GM12878 (cell line): ENCODE measurements around the gene PCSK1N. TPM values are rescaled to one million over a fixed set of nuclear protein-coding genes. Genes with fewer than 3 reads are reported as not detected.

Experiments used
- ATAC-seq: fragments of 200-7000 bp; cut with Tn5 transposase; 3 replicates; pipeline ENCODE4 v1.9.1; 2020; ENCODE audit warnings: mild to moderate bottlenecking, moderate library complexity
- BruUV-seq: library from RNA; stranded (reverse); fragments of 400-500 nt; replicated peaks from 2 replicates; lab custom pipeline; 2021; lab: Mats Ljungman, UMichigan
- CTCF ChIA-PET: fragments of 300-600 bp; sonication (Branson Sonifier 250); formaldehyde crosslinking; extraction: SDS; loops from one replicate; lab custom pipeline; 2021; ENCODE audit warnings: inconsistent platforms; lab: Yijun Ruan, JAX
- POLR2A ChIA-PET: fragments of 350-600 bp; formaldehyde crosslinking; extraction: SDS; loops from one replicate; lab custom pipeline; 2021; ENCODE audit warnings: inconsistent platforms; lab: Charles Lee
- RAD21 ChIA-PET: fragments of 300-600 bp; sonication (Branson Sonifier 250); formaldehyde crosslinking; loops from one replicate; lab custom pipeline; 2023; ENCODE audit warnings: antibody characterized with exemption; ENCODE audit not compliant: unreplicated experiment; lab: Charles Lee
- SMC1A ChIA-PET: fragments of 300-600 bp; sonication (Branson Sonifier 250); formaldehyde crosslinking; loops from one replicate; lab custom pipeline; 2023; ENCODE audit not compliant: unreplicated experiment, uncharacterized antibody; lab: Charles Lee
- DNase-seq: peaks from one replicate; pipeline ENCODE4 v3.0.0-alpha.2; 2011; ENCODE audit warnings: low read depth, low spot score
- FAIRE-seq: peaks from 3 replicates; lab custom pipeline; 2011; peaks lifted over from hg19 to GRCh38; lab: Jason Lieb, UNC
- H2AFZ ChIP-seq: 2 replicates; pipeline ENCODE4 v1.6.0; 2011; ENCODE audit warnings: low read depth, low read length, control low read depth; ENCODE audit not compliant: control insufficient read depth
- H3K27ac ChIP-seq: 2 replicates; pipeline ENCODE4 v1.5.1; 2011; ENCODE audit warnings: control low read depth; ENCODE audit not compliant: control insufficient read depth, insufficient read depth
- H3K27me3 ChIP-seq, 2 experiments: replicated peaks in 1 of 2; 2 replicates each; pipeline versions ENCODE4 v1.6.0 to v1.6.1; 2011; ENCODE audit warnings: low read length in 1 of 2; ENCODE audit not compliant: control insufficient read depth in 2 of 2, insufficient read depth in 2 of 2
- H3K36me3 ChIP-seq, 2 experiments: 2 replicates each; pipeline ENCODE4 v1.5.1; 2011; ENCODE audit warnings: low read length in 1 of 2; ENCODE audit not compliant: control insufficient read depth in 2 of 2, insufficient read depth in 2 of 2
- H3K4me1 ChIP-seq: 2 replicates; pipeline ENCODE4 v1.6.1; 2011; ENCODE audit warnings: mild to moderate bottlenecking, low read length, moderate library complexity, mixed read lengths; ENCODE audit not compliant: control insufficient read depth, insufficient read depth
- H3K4me2 ChIP-seq: 2 replicates; pipeline ENCODE4 v1.6.0; 2011; ENCODE audit warnings: control low read depth; ENCODE audit not compliant: control insufficient read depth, insufficient read depth
- H3K4me3 ChIP-seq: fragments of 200-600 bp; sonication (generic); 2 replicates; pipeline ENCODE4 v1.5.1; 2016
- H3K79me2 ChIP-seq: 2 replicates; pipeline ENCODE4 v1.6.0; 2011; ENCODE audit warnings: low read length; ENCODE audit not compliant: control insufficient read depth, insufficient read depth
- H3K9ac ChIP-seq: 2 replicates; pipeline ENCODE4 v1.8.0; 2011; ENCODE audit warnings: low read length, control low read depth, mixed read lengths; ENCODE audit not compliant: control insufficient read depth, insufficient read depth
- H3K9me3 ChIP-seq: replicated peaks from 3 replicates; pipeline ENCODE4 v1.5.1; 2011; ENCODE audit warnings: mild to moderate bottlenecking, low read length; ENCODE audit not compliant: control insufficient read depth, insufficient read depth
- H4K20me1 ChIP-seq: 2 replicates; pipeline ENCODE4 v1.6.0; 2011; ENCODE audit not compliant: control insufficient read depth, insufficient read depth
- E4F1 ChIP-seq: fragments of 450-650 bp; IDR thresholded peaks from 2 replicates; pipeline ENCODE4 v1.6.1; 2018; ENCODE audit warnings: borderline replicate concordance, mild to moderate bottlenecking; ENCODE audit not compliant: partially characterized antibody
- HDAC6 ChIP-seq: fragments of 200-600 bp; sonication (generic); IDR thresholded peaks from one replicate; pipeline ENCODE4 v1.8.0; 2017; ENCODE audit warnings: antibody characterized with exemption; ENCODE audit not compliant: unreplicated experiment
- IKZF2 ChIP-seq, 2 experiments: fragments of 450-650 bp; IDR thresholded peaks; 2 replicates each; pipeline ENCODE4 v1.6.1; 2017; ENCODE audit warnings: mild to moderate bottlenecking in 2 of 2, moderate library complexity in 2 of 2
- IRF3 ChIP-seq: fragments of 450-650 bp; IDR thresholded peaks from 2 replicates; pipeline ENCODE4 v1.6.1; 2014; ENCODE audit warnings: mild to moderate bottlenecking
- MTA2 ChIP-seq: fragments of 450-650 bp; IDR thresholded peaks from 2 replicates; pipeline ENCODE4 v1.6.1; 2016; ENCODE audit warnings: low read depth, mild to moderate bottlenecking, moderate library complexity
- NFXL1 ChIP-seq: fragments of 450-650 bp; IDR thresholded peaks from 2 replicates; pipeline ENCODE4 v1.6.1; 2017; ENCODE audit warnings: antibody characterized with exemption, mild to moderate bottlenecking, borderline replicate concordance
- POLR2AphosphoS2 ChIP-seq: IDR thresholded peaks from 2 replicates; pipeline ENCODE4 v1.6.1; 2011; ENCODE audit warnings: low read depth, mild to moderate bottlenecking, low read length, improper control_type of control experiment, moderate library complexity
- RELA ChIP-seq: fragments of 450-650 bp; IDR thresholded peaks from 2 replicates; pipeline ENCODE4 v1.8.0; 2014; ENCODE audit warnings: borderline replicate concordance; ENCODE audit not compliant: partially characterized antibody
- ZBTB4 ChIP-seq: fragments of 450-650 bp; formaldehyde crosslinking; IDR thresholded peaks from 2 replicates; pipeline ENCODE4 v1.4.0; 2022; ENCODE audit warnings: mild to moderate bottlenecking, moderate library complexity
- WGBS: methylation state at CpG from one replicate; pipeline ENCODE4 v1.1.6; 2016; ENCODE audit warnings: low lambda C conversion rate; ENCODE audit not compliant: insufficient replicate concordance, insufficient coverage; ENCODE audit errors: missing lambda C conversion rate; 5-methylcytosine and 5-hydroxymethylcytosine counted together
- in situ Hi-C: fragments of 300-500 bp; cut with MboI; formaldehyde crosslinking; loops from 9 replicates; pipeline ENCODE4 v1.14.3; 2018; ENCODE audit warnings: mixed read lengths
- intact Hi-C: fragments of 100-400 bp; cut with micrococcal nuclease; formaldehyde crosslinking; loops from one replicate; pipeline ENCODE4 v1.14.2; 2022; ENCODE audit not compliant: unreplicated experiment
- polyA plus RNA-seq, 11 experiments: library from polyadenylated mRNA; depleted of rRNA in 4 of 11; unstranded in 6 of 11; stranded (reverse) in 5 of 11; fragments of >200 nt; fragmentation: Nextera tagmentation in 4 of 11; fragmentation: Illumina TruSeq in 1 of 11; extraction: Ambion mirVana in 4 of 11; extraction: Trizol in 1 of 11; gene quantifications; 1 replicate in 1 of 11; 2 replicates in 10 of 11; pipeline versions ENCODE4 v1.2.1 to v1.2.3, GENCODE V29; 2011 to 2016; ENCODE audit warnings: inconsistent platforms in 2 of 11, missing spikeins in 2 of 11, low read depth in 1 of 11
- total RNA-seq, 4 experiments: library from RNA; depleted of rRNA in 3 of 4; stranded (reverse); fragments of >200 nt in 3 of 4; fragmentation: Illumina TruSeq in 1 of 4; extraction: Trizol in 1 of 4; gene quantifications; 2 replicates each; pipeline versions ENCODE4 v1.2.1 to v1.2.3, GENCODE V29; 2013 to 2021

Gene PCSK1N
- total and polyA plus RNA-seq, 10 of the 15 experiments (the other 5 are each of a cell fraction or from before 2014, with no cell fraction given) = 0.19 TPM; not detected in 9

GRCh38 chrX:48786341-48786800 is 49.0 kb downstream of the PCSK1N start, which contains the start of gene GATA1:
Gene GATA1, plus strand, starts transcription at chrX:48786590. Its CDS starts 4,520 bp downstream, at chrX:48791110.
- Histone ChIP-seq H3K9ac (no peak within 1 kb of the TSS), H3K9me3 (no peaks in the 10 kb centered on the region), H3K36me3 (no peaks in the 10 kb centered on the region), H4K20me1 (no peaks in the 10 kb centered on the region), H2AFZ (no peak within 1 kb of the TSS), H3K79me2 (no peaks in the 10 kb centered on the region), H3K4me3 (no peak within 1 kb of the TSS), H3K27ac (no peak within 1 kb of the TSS), H3K4me1 (no peaks in the 10 kb centered on the region), H3K4me2 (no peak within 1 kb of the TSS), H3K27me3 (no peaks in the 10 kb centered on the region)
- DNase-seq (no peak), FAIRE-seq (no peak), ATAC-seq (no peak)
- no TSS peak for BruUV-seq
- POLR2A ChIA-PET = no interaction called here
- in situ Hi-C loops = no loop called here
- SMC1A ChIA-PET = no interaction called here
- RAD21 ChIA-PET = no interaction called here
- TF ChIP-seq RELA (no peak), ZBTB4 (CRISPR knock-in tag) (no peak), MTA2 (no peak), E4F1 (no peak), POLR2AphosphoS2 (no peak), IRF3 (no peak), HDAC6 (no peak), NFXL1 (no peak), IKZF2 (IDR thresholded peaks at IDR 0.05) (no peak)
- WGBS = 16% methylated on average over 5 of the region's 7 CpGs
- intact Hi-C loops = no loop called here
- CTCF ChIA-PET = no interaction called here
